Left ventricle myocardium inferior (tissue), 1 donor: ENCODE results near the gene NRROS. TPM values are rescaled to one million over a fixed set of nuclear protein-coding genes. Genes with fewer than 3 reads are reported as not detected.

Experiments used
- DNase-seq: peaks from one replicate; pipeline ENCODE4 v3.0.0-alpha.2; 2020
- H3K27ac ChIP-seq: fragments of 200-600 bp; replicated peaks from 2 replicates; pipeline ENCODE4 v1.8.0; 2021
- H3K27me3 ChIP-seq: fragments of 200-600 bp; 2 replicates; pipeline ENCODE4 v1.8.0; 2021; ENCODE audit warnings: low read depth
- H3K36me3 ChIP-seq: fragments of 200-600 bp; 2 replicates; pipeline ENCODE4 v1.8.0; 2021
- H3K4me1 ChIP-seq: fragments of 200-600 bp; 2 replicates; pipeline ENCODE4 v1.8.0; 2021
- H3K4me3 ChIP-seq: fragments of 200-600 bp; 2 replicates; pipeline ENCODE4 v1.8.0; 2021; ENCODE audit warnings: mild to moderate bottlenecking, moderate library complexity
- H3K9me3 ChIP-seq: fragments of 200-600 bp; replicated peaks from 2 replicates; pipeline ENCODE4 v1.8.0; 2021
- intact Hi-C: fragments of 100-400 bp; cut with micrococcal nuclease; formaldehyde crosslinking; loops from one replicate; pipeline ENCODE4 v1.11.0; 2022
- total RNA-seq: library from RNA; stranded (reverse); fragmentation: NEBNext Ultra II Directional; extraction: Animal tissue kit (Norgen Biotek cat#: 25700); gene quantifications from one replicate; pipeline ENCODE4 v1.2.1, GENCODE V29; 2021
- TF ChIP-seq, protein P1 (sequence below): fragments of 200-600 bp; IDR thresholded peaks from 2 replicates; pipeline ENCODE4 v1.8.0; 2021; ENCODE audit warnings: antibody characterized with exemption, mild to moderate bottlenecking, borderline replicate concordance
- donor health status: DM: no; HTN: yes; CAD: no; lungs with severe emphysema.

NRROS gene
- total RNA-seq, 1 donor from 2014 or later, result 2.4 TPM

GRCh38 chr3:196651819-196652218, 12.3 kb downstream of the NRROS start:
- Histone ChIP-seq H3K27me3 (no peaks in the 10 kb centered on the region), H3K36me3 (peaks cover 2% of the 10 kb centered on the region), H3K27ac (peak overlapping the region; percentile 76), H3K9me3 (no peaks in the 10 kb centered on the region), H3K4me1 (peaks cover 36% of the 10 kb centered on the region), H3K4me3 (no peak overlapping the region)
- intact Hi-C loops, result no loop called here
- TF ChIP-seq, protein P1, sequence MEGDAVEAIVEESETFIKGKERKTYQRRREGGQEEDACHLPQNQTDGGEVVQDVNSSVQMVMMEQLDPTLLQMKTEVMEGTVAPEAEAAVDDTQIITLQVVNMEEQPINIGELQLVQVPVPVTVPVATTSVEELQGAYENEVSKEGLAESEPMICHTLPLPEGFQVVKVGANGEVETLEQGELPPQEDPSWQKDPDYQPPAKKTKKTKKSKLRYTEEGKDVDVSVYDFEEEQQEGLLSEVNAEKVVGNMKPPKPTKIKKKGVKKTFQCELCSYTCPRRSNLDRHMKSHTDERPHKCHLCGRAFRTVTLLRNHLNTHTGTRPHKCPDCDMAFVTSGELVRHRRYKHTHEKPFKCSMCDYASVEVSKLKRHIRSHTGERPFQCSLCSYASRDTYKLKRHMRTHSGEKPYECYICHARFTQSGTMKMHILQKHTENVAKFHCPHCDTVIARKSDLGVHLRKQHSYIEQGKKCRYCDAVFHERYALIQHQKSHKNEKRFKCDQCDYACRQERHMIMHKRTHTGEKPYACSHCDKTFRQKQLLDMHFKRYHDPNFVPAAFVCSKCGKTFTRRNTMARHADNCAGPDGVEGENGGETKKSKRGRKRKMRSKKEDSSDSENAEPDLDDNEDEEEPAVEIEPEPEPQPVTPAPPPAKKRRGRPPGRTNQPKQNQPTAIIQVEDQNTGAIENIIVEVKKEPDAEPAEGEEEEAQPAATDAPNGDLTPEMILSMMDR, result no peak
- no peak for DNase-seq

DNA sequence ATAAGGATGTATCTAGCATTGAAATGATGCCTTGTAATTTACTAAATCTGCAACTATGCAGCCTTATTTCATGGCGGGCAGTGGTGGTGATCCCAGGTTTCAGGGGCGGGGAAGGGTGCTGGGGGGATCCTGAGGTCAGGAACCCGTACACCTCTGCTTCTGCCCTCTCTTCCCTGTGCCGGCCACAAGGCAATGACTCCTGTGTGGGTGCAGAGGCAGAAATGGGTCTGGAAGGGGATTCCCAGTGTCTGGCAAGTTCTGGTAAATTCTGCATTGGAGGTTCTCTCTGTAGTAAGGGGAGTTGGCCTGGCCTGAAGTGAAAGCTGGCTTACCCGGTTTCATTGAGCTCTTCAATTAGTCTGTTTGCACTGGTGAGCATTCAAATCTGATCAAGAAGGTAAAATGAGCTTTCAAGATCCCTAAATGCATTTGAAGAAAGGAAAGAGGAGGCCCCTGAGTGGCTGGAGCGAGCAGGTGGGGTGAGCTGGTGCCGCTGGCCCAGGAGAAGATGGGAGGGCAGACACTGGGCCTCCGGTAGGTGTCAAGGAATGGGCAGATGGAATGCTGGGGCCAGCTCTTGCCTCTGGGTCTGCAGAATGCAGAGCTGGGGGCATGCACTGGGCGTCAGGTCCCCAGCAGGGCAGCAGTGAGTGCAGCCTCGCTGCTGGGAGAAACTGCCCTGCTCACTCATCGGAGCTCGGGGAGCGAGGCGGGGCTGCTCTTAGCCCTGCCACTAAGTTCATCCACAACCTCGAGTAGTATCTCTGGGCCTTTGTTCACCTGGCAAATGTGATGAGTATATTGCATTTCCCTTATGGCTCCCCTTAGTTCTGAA, 13.7 kb downstream of the NRROS start:
- H3K27ac ChIP-seq, result peak overlapping the region; percentile 76
- H3K4me1 ChIP-seq, result peaks cover 36% of the 10 kb centered on the region
- no peak overlapping the region for H3K4me3 ChIP-seq
- H3K9me3 ChIP-seq, result no peaks in the 10 kb centered on the region
- peaks cover 2% of the 10 kb centered on the region for H3K36me3 ChIP-seq
- no peaks in the 10 kb centered on the region for H3K27me3 ChIP-seq
- intact Hi-C loops, result no loop called here
- DNase-seq, result no peak
- TF ChIP-seq, protein P1, result no peak

GRCh38 chr3:196654006-196654734, 14.7 kb downstream of the NRROS start:
- H3K27me3 ChIP-seq, result no peaks in the 10 kb centered on the region
- H3K36me3 ChIP-seq, result peaks cover 2% of the 10 kb centered on the region

GRCh38 chr3:196654735-196655090, 15.2 kb downstream of the NRROS start:
- intact Hi-C loops, result no loop called here
- Histone ChIP-seq H3K4me1 (peaks cover 36% of the 10 kb centered on the region), H3K27ac (no peak overlapping the region), H3K36me3 (peaks cover 2% of the 10 kb centered on the region), H3K27me3 (no peaks in the 10 kb centered on the region), H3K4me3 (no peak overlapping the region), H3K9me3 (no peaks in the 10 kb centered on the region)
- TF ChIP-seq, protein P1, result no peak
- no peak for DNase-seq

More at GRCh38 chr3:196654006-196654734, 14.7 kb downstream of the NRROS start:
- DNase-seq, result no peak
- Histone ChIP-seq H3K4me3 (no peak overlapping the region), H3K9me3 (no peaks in the 10 kb centered on the region), H3K27ac (no peak overlapping the region), H3K4me1 (peaks cover 36% of the 10 kb centered on the region)
- TF ChIP-seq, protein P1, result no peak
- intact Hi-C loops, result no loop called here

GRCh38 chr3:196655496-196655895, 16.0 kb downstream of the NRROS start:
- Histone ChIP-seq H3K27me3 (no peaks in the 10 kb centered on the region), H3K27ac (no peak overlapping the region), H3K9me3 (no peaks in the 10 kb centered on the region), H3K4me1 (peaks cover 30% of the 10 kb centered on the region), H3K4me3 (no peak overlapping the region), H3K36me3 (peaks cover 2% of the 10 kb centered on the region)
- intact Hi-C loops, result no loop called here
- TF ChIP-seq, protein P1, result no peak
- DNase-seq, result no peak
